A172 (cell line): ENCODE results near the gene DNAJC17. TPM values are rescaled to one million over a fixed set of nuclear protein-coding genes. Genes with fewer than 3 reads are reported as not detected.

Experiments
- DNase-seq: peaks from one replicate; pipeline ENCODE4 v3.0.0-alpha.2; 2015; ENCODE audit warnings: low spot score
- total RNA-seq: library from RNA; depleted of rRNA; stranded (reverse); fragments of >200 nt; shearing (Covaris generic); gene quantifications from 2 replicates; pipeline ENCODE4 v1.2.3, GENCODE V29; 2014

Gene DNAJC17
- total RNA-seq, 1 experiment from 2014 or later = 63.8 TPM

- peak; percentile 81 for DNase-seq
Measured at GRCh38 chr15:40766906-40767837, 40.1 kb downstream of the DNAJC17 start.

- DNase-seq = no peak
Measured at GRCh38 chr15:40766194-40766815, 41.0 kb downstream of the DNAJC17 start.

GRCh38 chr15:40764629-40765103 is 42.6 kb downstream of the DNAJC17 start:
- DNase-seq = no peak

GRCh38 chr15:40763801-40764628 is 43.3 kb downstream of the DNAJC17 start, which contains the start of gene GCHFR:
TSS of gene GCHFR (plus strand) at chr15:40764068. CDS start at chr15:40764181, 113 bp downstream.
- no peak for DNase-seq

GRCh38 chr15:40762919-40763800 is 44.1 kb downstream of the DNAJC17 start:
- DNase-seq = no peak

GRCh38 chr15:40759961-40760360 is 47.3 kb downstream of the DNAJC17 start:
- no peak for DNase-seq

- no peak for DNase-seq
Measured at GRCh38 chr15:40756938-40757337, 50.3 kb downstream of the DNAJC17 start.

GRCh38 chr15:40755812-40756208 is 51.5 kb downstream of the DNAJC17 start:
- DNase-seq = no peak

GRCh38 chr15:40754883-40755811 is 52.1 kb downstream of the DNAJC17 start, which contains the start of gene RMDN3:
TSS of gene RMDN3 (minus strand) at chr15:40755254. CDS start at chr15:40754783, 471 bp downstream.
- DNase-seq = peak; percentile 76

GRCh38 chr15:40754574-40754882 is 52.7 kb downstream of the DNAJC17 start:
- DNase-seq = no peak

GRCh38 chr15:40751745-40752144 is 55.5 kb downstream of the DNAJC17 start:
- DNase-seq = no peak

- DNase-seq = no peak
Measured at GRCh38 chr15:40750885-40751284, 56.4 kb downstream of the DNAJC17 start.

GRCh38 chr15:40749151-40749630 is 58.1 kb downstream of the DNAJC17 start:
- DNase-seq = no peak

GRCh38 chr15:40747685-40748631 is 59.3 kb downstream of the DNAJC17 start:
- DNase-seq = no peak

GRCh38 chr15:40746916-40747418 is 60.3 kb downstream of the DNAJC17 start:
- DNase-seq = no peak

GRCh38 chr15:40744815-40745152 is 62.5 kb downstream of the DNAJC17 start:
- no peak for DNase-seq

- no peak for DNase-seq
Measured at GRCh38 chr15:40743921-40744814, 63.1 kb downstream of the DNAJC17 start.
